ENCODE measurements around the gene MED8. TPM values are rescaled to one million over a fixed set of nuclear protein-coding genes. Genes with fewer than 3 reads are reported as not detected.

The MED8 gene
- total RNA-seq, 1 experiment from 2014 or later: 36.7 TPM

DNA sequence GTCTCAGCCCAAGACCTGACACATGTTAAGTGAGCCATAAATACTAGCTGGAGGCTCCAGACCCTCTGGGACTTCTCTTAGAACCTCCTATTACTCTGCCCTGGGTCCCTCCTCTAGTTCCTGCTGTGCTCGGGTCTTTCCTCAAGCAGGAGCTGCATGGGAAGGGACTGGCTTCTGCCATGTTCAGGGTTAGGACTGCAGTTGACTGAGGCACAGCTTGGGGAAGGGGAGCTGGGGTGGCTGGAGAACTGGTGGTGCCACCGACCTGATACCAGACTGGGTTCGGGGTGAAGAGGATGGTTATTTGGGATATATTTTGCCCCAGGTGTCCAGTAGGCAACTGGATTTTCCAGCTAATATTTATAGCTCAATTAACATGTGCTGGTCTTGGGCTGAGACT, 48.4 kb upstream of the MED8 start:
- H3K36me3 ChIP-seq (ENCODE audit: insufficient read depth, low read length, poor library complexity, severe bottlenecking): peaks cover 14% of the 10 kb centered on the region
- POLR2A ChIA-PET (ENCODE audit: low non-redundant PET): no interaction called here
- H3K27ac ChIP-seq (ENCODE audit: low read depth, low read length, poor library complexity, severe bottlenecking): no peak overlapping the region
- intact Hi-C loops (cut with micrococcal nuclease; ENCODE audit: unreplicated experiment): no loop called here
- no peak for DNase-seq (ENCODE audit: low spot score)
- CTCF ChIA-PET: no interaction called here
- peaks cover 10% of the 10 kb centered on the region for H3K4me1 ChIP-seq (ENCODE audit: insufficient read depth, low read length, poor library complexity, severe bottlenecking)
- no peak for TF ChIP-seq CTCF (conservative IDR thresholded peaks at IDR 0.05; ENCODE audit: low read depth, low read length)
- TF ChIP-seq EZH2 (IDR thresholded peaks at IDR 0.05; ENCODE audit: borderline replicate concordance, low read depth, low read length, poor library complexity, severe bottlenecking): no peak
- H3K9me3 ChIP-seq (ENCODE audit: low read depth, low read length, poor library complexity, severe bottlenecking): no peaks in the 10 kb centered on the region
- BruUV-seq (replicated peaks): no TSS peak
- no peaks in the 10 kb centered on the region for H3K27me3 ChIP-seq (replicated peaks; ENCODE audit: insufficient read depth, low read depth, low read length, poor library complexity)
- H3K4me3 ChIP-seq (ENCODE audit: low read depth, low read length, poor library complexity, severe bottlenecking): no peak overlapping the region

- Histone ChIP-seq H3K9me3 (ENCODE audit: low read depth, low read length, poor library complexity, severe bottlenecking) (no peaks in the 10 kb centered on the region), H3K4me3 (ENCODE audit: low read depth, low read length, poor library complexity, severe bottlenecking) (no peak overlapping the region), H3K36me3 (ENCODE audit: insufficient read depth, low read length, poor library complexity, severe bottlenecking) (peaks cover 14% of the 10 kb centered on the region), H3K4me1 (ENCODE audit: insufficient read depth, low read length, poor library complexity, severe bottlenecking) (peaks cover 10% of the 10 kb centered on the region), H3K27ac (ENCODE audit: low read depth, low read length, poor library complexity, severe bottlenecking) (no peak overlapping the region), H3K27me3 (replicated peaks; ENCODE audit: insufficient read depth, low read depth, low read length, poor library complexity) (no peaks in the 10 kb centered on the region)
- ChIA-PET POLR2A (ENCODE audit: low non-redundant PET) (no interaction called here), CTCF (no interaction called here)
- no peak for DNase-seq (ENCODE audit: low spot score)
- TF ChIP-seq EZH2 (IDR thresholded peaks at IDR 0.05; ENCODE audit: borderline replicate concordance, low read depth, low read length, poor library complexity, severe bottlenecking) (no peak), CTCF (conservative IDR thresholded peaks at IDR 0.05; ENCODE audit: low read depth, low read length) (no peak)
- intact Hi-C loops (cut with micrococcal nuclease; ENCODE audit: unreplicated experiment): no loop called here
- BruUV-seq (replicated peaks): no TSS peak
Measured at GRCh38 chr1:43437031-43437973, 47.7 kb upstream of the MED8 start.

DNA sequence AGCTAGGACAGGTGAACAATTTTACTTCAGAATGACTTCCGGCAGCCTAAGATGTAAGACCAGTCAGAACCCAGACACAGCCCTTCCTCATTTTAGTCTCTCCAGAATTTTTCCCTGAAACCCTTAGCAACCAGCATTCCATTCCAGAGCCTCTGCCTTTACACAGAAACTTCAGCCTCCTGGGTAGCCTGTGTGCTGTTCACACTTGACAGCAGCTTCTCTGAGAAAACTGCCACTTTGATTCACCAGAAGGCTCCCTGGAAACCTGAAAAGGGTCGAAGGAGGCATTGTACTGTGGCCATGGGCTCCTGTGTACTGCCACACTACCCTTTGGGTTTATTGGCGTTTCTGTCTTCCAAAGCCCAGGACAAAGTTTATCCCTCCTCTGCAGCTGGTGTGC, 46.8 kb upstream of the MED8 start:
- Histone ChIP-seq H3K4me3 (ENCODE audit: low read depth, low read length, poor library complexity, severe bottlenecking) (no peak overlapping the region), H3K9me3 (ENCODE audit: low read depth, low read length, poor library complexity, severe bottlenecking) (no peaks in the 10 kb centered on the region), H3K36me3 (ENCODE audit: insufficient read depth, low read length, poor library complexity, severe bottlenecking) (peaks cover 22% of the 10 kb centered on the region), H3K4me1 (ENCODE audit: insufficient read depth, low read length, poor library complexity, severe bottlenecking) (peaks cover 10% of the 10 kb centered on the region), H3K27me3 (replicated peaks; ENCODE audit: insufficient read depth, low read depth, low read length, poor library complexity) (no peaks in the 10 kb centered on the region), H3K27ac (ENCODE audit: low read depth, low read length, poor library complexity, severe bottlenecking) (no peak overlapping the region)
- CTCF ChIA-PET: no interaction called here
- DNase-seq (ENCODE audit: low spot score): no peak
- TF ChIP-seq CTCF (conservative IDR thresholded peaks at IDR 0.05; ENCODE audit: low read depth, low read length): no peak
- TF ChIP-seq EZH2 (IDR thresholded peaks at IDR 0.05; ENCODE audit: borderline replicate concordance, low read depth, low read length, poor library complexity, severe bottlenecking): no peak
- BruUV-seq (replicated peaks): no TSS peak
- intact Hi-C loops (cut with micrococcal nuclease; ENCODE audit: unreplicated experiment): no loop called here
- POLR2A ChIA-PET (ENCODE audit: low non-redundant PET): no interaction called here

Data from A673 (cell line).